ENCODE measurements around the gene P4HA2.

The P4HA2 gene

DNA sequence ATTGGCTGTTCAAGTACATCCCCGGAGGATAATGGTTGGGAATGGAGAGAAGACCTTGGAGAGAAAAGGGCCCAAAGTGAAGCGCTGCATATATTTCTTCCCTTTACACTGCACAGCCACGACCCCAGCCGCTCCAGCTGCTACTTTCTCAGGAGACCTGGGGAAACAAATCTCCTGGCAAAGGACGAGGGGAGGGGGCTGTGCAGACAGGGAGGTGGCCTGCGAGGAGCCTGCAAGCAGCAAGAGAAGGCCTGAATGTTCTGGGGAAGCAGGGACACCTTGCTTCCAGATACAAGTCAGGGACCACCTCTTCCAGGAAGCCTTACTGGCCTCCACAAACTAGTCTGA is 29.1 kb upstream of the P4HA2 start:
- Histone ChIP-seq H3K4me1 (ENCODE audit: control insufficient read depth, insufficient read depth, low read length, unreplicated experiment) (peaks cover 31% of the 10 kb centered on the region), H3K27ac (ENCODE audit: low read depth, low read length) (no peak overlapping the region), H3K27me3 (ENCODE audit: insufficient read depth, low read length) (no peaks in the 10 kb centered on the region), H3K36me3 (ENCODE audit: insufficient read depth, low read length) (no peaks in the 10 kb centered on the region), H2AFZ (ENCODE audit: low read length, unreplicated experiment) (peak overlapping the region; percentile 93), H3K79me2 (ENCODE audit: control insufficient read depth, insufficient read depth, low read length, unreplicated experiment) (peaks cover 43% of the 10 kb centered on the region), H3K4me3 (ENCODE audit: low read depth, low read length) (peak overlapping the region; percentile 83)

DNA sequence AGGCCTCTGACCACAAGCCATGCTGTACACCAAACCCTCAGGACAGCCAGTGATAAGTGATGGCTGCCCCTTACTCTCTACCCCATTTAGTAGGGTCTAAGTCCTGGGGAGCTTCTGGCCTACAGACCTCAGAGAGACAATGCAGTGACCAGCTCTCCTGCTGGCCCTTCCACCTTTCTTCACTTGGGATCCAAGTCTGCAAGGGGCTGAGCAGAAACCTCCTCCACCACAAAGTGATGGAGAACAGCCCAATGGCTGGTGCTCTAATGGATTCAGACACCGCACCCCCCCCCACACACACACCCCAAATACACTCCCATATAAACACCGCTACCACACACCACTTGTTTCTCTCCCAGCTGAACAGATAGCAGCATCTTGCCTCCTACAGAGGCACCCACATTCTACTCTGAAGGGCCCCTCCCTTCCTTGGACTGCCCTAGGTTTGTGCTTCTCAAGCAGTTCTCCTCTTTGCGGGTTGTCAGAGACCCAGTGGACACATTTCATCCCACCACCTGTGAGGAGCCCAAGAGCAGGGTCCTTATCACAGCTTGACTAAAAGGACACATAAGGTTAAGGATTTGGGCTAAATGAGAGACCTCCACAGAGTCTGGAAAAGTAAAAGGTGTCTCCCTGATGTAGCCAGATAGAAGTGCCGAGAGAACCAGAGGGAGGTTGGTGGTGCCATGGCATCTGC is 28.6 kb upstream of the P4HA2 start:
- Histone ChIP-seq H3K27me3 (ENCODE audit: insufficient read depth, low read length) (no peaks in the 10 kb centered on the region), H3K79me2 (ENCODE audit: control insufficient read depth, insufficient read depth, low read length, unreplicated experiment) (peaks cover 37% of the 10 kb centered on the region), H2AFZ (ENCODE audit: low read length, unreplicated experiment) (no peak overlapping the region), H3K27ac (ENCODE audit: low read depth, low read length) (no peak overlapping the region), H3K36me3 (ENCODE audit: insufficient read depth, low read length) (no peaks in the 10 kb centered on the region), H3K4me3 (ENCODE audit: low read depth, low read length) (no peak overlapping the region), H3K4me1 (ENCODE audit: control insufficient read depth, insufficient read depth, low read length, unreplicated experiment) (peaks cover 26% of the 10 kb centered on the region)

DNA sequence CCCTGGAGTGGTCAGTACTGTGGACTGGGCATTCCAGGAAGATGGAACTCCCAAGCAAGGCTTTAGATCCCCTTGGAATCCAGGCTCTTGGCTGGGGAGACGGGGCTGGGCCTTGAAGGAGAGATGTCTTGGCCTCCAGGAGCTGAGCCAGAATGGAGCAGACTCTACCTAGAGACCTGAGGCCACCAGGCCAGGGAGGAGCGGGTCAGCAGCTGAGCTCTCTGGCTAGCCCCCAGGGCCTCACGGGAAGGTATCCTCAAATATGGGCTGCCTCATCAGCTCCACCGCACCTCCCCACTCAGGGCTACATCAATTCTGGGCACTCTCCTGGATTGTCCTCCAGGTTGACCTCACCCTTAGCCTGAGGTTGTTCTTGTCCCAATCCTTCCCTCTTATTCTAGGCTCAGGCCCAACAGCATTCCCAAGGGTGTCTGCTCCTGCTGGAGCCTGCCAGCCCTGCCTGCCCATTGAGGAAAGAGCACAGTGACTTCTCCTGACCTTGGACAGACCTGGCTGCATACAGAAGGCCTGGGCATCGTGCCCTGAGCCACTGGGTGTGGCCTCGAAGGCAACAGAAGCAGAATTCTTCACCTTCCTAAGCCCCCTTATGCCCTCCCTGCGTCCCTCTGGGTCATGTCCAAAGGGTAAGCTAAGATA is 26.8 kb upstream of the P4HA2 start:
- Histone ChIP-seq H3K4me3 (ENCODE audit: low read depth, low read length) (no peak overlapping the region), H3K79me2 (ENCODE audit: control insufficient read depth, insufficient read depth, low read length, unreplicated experiment) (peaks cover 20% of the 10 kb centered on the region), H3K4me1 (ENCODE audit: control insufficient read depth, insufficient read depth, low read length, unreplicated experiment) (peaks cover 8% of the 10 kb centered on the region), H3K27ac (ENCODE audit: low read depth, low read length) (no peak overlapping the region), H3K27me3 (ENCODE audit: insufficient read depth, low read length) (no peaks in the 10 kb centered on the region), H3K36me3 (ENCODE audit: insufficient read depth, low read length) (no peaks in the 10 kb centered on the region), H2AFZ (ENCODE audit: low read length, unreplicated experiment) (no peak overlapping the region)

DNA sequence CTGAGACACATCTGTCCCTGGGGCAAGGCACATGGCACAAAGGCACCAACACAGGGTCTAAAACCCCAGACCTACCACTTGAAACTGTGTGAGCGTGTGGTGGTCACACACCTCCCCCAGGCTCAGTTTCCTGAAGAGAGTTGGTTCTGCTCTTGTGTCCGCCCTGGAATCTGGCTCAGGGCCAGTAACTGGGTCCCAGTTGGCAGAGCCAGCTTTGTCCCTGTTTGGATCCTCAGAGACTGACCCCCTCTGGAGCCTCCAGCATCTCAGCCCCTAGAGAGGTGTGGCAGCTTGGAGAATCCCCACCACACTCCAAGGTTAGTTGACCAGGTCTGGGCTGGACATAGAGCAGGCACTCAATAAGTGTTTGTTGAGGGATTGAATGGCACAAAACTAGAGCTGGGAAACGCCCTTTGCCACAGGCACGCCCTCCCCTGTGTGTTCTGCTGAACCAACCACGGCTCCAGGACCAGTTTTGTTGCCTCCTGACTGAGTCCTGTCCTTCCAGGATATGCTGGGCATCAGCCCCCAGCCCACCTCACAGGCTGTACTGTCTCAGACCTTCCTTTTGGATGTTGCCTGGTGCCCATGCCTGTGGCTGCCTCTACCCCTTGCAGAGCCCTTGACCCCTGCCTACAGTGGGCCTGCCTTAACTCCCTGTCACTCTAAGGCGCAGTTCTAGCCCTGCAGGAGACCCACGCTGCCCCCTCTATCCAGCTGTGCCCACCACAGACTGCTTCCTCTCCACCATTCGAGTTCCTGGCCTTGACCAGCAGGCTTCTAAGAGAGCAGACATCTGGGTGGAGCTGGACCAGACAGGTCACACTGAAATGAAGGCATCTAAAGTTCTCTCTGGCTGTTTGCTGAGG is 26.0 kb upstream of the P4HA2 start:
- no peak overlapping the region for H3K4me3 ChIP-seq (ENCODE audit: low read depth, low read length)
- H2AFZ ChIP-seq (ENCODE audit: low read length, unreplicated experiment): no peak overlapping the region
- H3K79me2 ChIP-seq (ENCODE audit: control insufficient read depth, insufficient read depth, low read length, unreplicated experiment): peaks cover 16% of the 10 kb centered on the region
- H3K4me1 ChIP-seq (ENCODE audit: control insufficient read depth, insufficient read depth, low read length, unreplicated experiment): peaks cover 6% of the 10 kb centered on the region
- H3K36me3 ChIP-seq (ENCODE audit: insufficient read depth, low read length): no peaks in the 10 kb centered on the region
- H3K27me3 ChIP-seq (ENCODE audit: insufficient read depth, low read length): no peaks in the 10 kb centered on the region
- no peak overlapping the region for H3K27ac ChIP-seq (ENCODE audit: low read depth, low read length)

DNA sequence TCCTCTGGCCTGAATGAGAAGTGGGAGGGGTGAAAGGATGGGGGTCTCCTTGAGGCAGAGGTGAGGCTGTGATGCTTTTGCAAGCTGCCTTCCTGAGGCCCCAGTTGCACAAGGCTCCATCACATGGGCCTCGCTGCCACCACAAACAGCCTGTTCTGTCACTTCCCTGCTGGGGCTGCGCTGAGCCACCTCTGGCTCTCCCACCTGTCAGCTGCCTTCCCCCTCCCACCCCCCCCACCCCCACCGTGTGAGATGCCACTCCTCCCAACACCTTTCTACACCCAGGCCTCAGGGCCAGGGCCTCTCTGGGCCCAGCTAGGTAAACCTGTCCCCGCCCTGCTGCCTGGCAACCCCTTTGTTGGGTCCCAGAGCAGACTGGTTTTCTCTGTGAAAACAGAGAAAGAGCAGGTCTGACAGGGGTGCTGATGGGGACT is 25.4 kb upstream of the P4HA2 start:
- H2AFZ ChIP-seq (ENCODE audit: low read length, unreplicated experiment): no peak overlapping the region
- H3K36me3 ChIP-seq (ENCODE audit: insufficient read depth, low read length): no peaks in the 10 kb centered on the region
- no peak overlapping the region for H3K4me3 ChIP-seq (ENCODE audit: low read depth, low read length)
- peaks cover 6% of the 10 kb centered on the region for H3K4me1 ChIP-seq (ENCODE audit: control insufficient read depth, insufficient read depth, low read length, unreplicated experiment)
- no peak overlapping the region for H3K27ac ChIP-seq (ENCODE audit: low read depth, low read length)
- H3K79me2 ChIP-seq (ENCODE audit: control insufficient read depth, insufficient read depth, low read length, unreplicated experiment): peaks cover 9% of the 10 kb centered on the region
- H3K27me3 ChIP-seq (ENCODE audit: insufficient read depth, low read length): no peaks in the 10 kb centered on the region

DNA sequence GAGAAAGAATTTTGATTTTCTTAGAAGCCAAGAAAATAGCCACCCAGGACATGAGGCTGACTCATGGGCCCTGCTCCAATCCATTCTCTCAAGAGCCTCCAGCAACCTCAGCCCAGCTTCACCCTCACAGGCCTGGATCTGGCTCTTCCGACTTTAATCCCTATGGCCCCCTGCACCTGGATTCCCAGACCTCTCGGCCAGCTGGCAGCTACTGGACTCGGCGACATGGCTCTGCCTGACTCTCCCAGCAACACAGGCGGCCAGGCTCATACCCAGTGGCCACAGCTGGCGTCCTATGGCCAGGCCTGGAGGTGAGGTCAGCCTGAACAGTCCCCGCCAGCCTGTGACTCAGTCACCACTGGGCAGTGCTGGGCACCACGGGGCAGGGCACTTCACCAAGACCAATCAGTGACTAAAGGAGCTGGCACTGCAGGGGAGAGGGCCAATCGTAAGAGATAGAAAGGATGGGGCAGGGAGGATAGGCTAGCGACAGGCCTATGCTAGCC is 23.6 kb upstream of the P4HA2 start:
- no peaks in the 10 kb centered on the region for H3K79me2 ChIP-seq (ENCODE audit: control insufficient read depth, insufficient read depth, low read length, unreplicated experiment)
- peaks cover 6% of the 10 kb centered on the region for H3K4me1 ChIP-seq (ENCODE audit: control insufficient read depth, insufficient read depth, low read length, unreplicated experiment)
- H2AFZ ChIP-seq (ENCODE audit: low read length, unreplicated experiment): no peak overlapping the region
- H3K36me3 ChIP-seq (ENCODE audit: insufficient read depth, low read length): no peaks in the 10 kb centered on the region
- H3K27ac ChIP-seq (ENCODE audit: low read depth, low read length): no peak overlapping the region
- no peak overlapping the region for H3K4me3 ChIP-seq (ENCODE audit: low read depth, low read length)
- no peaks in the 10 kb centered on the region for H3K27me3 ChIP-seq (ENCODE audit: insufficient read depth, low read length)

DNA sequence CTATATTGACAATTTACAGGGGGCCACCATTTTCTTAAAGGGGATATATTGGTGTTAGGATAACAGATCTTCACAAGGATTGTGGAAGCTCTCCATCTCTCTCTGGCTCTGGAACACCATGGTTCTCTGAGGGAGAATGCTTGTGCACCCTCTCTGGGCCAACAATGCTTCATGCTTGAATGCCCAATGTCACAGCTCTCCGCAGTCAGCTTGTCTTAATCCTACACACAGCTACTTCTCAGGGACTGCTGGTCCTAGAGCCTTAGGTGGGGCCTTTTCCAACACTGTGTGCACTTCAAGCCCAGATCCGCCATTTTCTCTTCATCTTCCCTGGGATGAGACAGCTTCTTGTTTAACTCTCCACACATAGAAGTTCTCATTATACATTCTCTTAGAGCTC is 22.9 kb upstream of the P4HA2 start:
- Histone ChIP-seq H3K36me3 (ENCODE audit: insufficient read depth, low read length) (no peaks in the 10 kb centered on the region), H3K79me2 (ENCODE audit: control insufficient read depth, insufficient read depth, low read length, unreplicated experiment) (no peaks in the 10 kb centered on the region), H3K27ac (ENCODE audit: low read depth, low read length) (no peak overlapping the region), H2AFZ (ENCODE audit: low read length, unreplicated experiment) (no peak overlapping the region), H3K4me1 (ENCODE audit: control insufficient read depth, insufficient read depth, low read length, unreplicated experiment) (peaks cover 6% of the 10 kb centered on the region), H3K27me3 (ENCODE audit: insufficient read depth, low read length) (no peaks in the 10 kb centered on the region), H3K4me3 (ENCODE audit: low read depth, low read length) (no peak overlapping the region)

DNA sequence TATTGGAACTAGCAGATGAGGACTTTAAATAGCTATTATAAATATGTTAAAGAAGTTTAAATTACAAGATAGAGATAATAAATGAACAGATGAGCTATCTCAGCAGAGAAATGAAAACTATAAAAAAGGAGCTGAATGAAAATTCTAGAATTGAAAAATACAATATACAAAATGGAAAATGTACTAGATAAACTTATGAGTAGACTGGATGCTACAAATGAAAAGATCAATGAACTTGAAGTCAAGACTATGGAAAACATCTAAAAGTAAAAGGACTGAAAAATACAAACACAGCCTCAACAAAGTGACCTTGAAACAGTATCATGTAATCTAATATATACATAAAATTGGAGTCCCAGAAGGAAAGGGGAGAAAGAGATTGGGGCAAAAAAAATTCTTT is 19.2 kb upstream of the P4HA2 start:
- Histone ChIP-seq H3K79me2 (ENCODE audit: control insufficient read depth, insufficient read depth, low read length, unreplicated experiment) (no peaks in the 10 kb centered on the region), H3K27me3 (ENCODE audit: insufficient read depth, low read length) (no peaks in the 10 kb centered on the region), H3K4me3 (ENCODE audit: low read depth, low read length) (no peak overlapping the region), H3K36me3 (ENCODE audit: insufficient read depth, low read length) (no peaks in the 10 kb centered on the region), H3K4me1 (ENCODE audit: control insufficient read depth, insufficient read depth, low read length, unreplicated experiment) (no peaks in the 10 kb centered on the region), H3K27ac (ENCODE audit: low read depth, low read length) (no peak overlapping the region), H2AFZ (ENCODE audit: low read length, unreplicated experiment) (no peak overlapping the region)

DNA sequence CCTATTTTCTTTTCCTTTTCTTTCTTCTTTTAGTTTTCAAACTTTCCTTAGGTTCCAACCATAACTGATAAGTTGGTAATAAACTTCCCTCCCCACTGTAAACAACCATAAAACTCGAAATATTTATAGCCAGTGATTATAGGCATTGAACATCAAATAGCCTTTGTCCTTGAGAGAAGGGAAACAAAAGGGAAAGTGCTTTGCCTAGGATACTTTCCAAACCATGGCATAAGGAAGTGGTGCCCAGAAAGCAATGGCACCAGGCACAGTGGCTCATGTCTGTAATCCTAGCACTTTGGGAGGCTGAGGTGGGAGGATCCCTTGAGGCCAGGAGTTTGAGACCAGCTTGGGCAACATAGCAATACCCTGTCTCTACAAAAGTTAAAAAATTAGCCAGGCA is 17.9 kb upstream of the P4HA2 start:
- no peak overlapping the region for H3K27ac ChIP-seq (ENCODE audit: low read depth, low read length)
- H3K4me1 ChIP-seq (ENCODE audit: control insufficient read depth, insufficient read depth, low read length, unreplicated experiment): no peaks in the 10 kb centered on the region
- H3K4me3 ChIP-seq (ENCODE audit: low read depth, low read length): no peak overlapping the region
- no peaks in the 10 kb centered on the region for H3K36me3 ChIP-seq (ENCODE audit: insufficient read depth, low read length)
- H3K27me3 ChIP-seq (ENCODE audit: insufficient read depth, low read length): no peaks in the 10 kb centered on the region
- H3K79me2 ChIP-seq (ENCODE audit: control insufficient read depth, insufficient read depth, low read length, unreplicated experiment): no peaks in the 10 kb centered on the region
- H2AFZ ChIP-seq (ENCODE audit: low read length, unreplicated experiment): no peak overlapping the region

DNA sequence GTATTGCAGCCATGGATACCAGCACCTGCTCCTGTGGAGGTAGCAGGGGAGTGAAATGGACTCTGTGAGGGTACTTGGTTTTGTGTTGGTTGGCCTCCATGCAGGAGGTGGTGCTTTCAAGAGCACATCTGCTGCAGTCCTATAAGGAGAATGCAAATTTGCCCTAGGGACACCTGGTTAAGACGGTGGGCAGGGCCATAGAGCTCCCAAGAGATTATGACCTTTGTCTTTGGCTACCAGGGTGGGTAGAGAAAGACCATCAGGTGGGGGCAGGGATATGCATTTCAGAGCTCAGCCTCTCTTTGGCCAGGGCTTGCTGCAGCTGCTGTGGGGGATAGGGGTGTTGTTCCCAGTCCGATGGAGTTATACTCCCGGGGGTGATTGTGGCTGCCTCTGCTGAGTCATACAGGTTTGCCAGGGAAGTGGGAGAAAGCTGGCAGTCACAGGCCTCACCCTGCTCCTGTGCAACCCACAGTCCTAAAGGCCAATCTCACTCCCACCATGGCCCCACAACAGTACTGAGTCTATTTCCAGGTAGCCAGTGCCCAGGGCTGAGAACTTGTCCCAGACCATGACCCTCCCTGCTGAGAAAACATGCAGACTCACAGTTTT is 15.8 kb upstream of the P4HA2 start:
- Histone ChIP-seq H3K4me1 (ENCODE audit: control insufficient read depth, insufficient read depth, low read length, unreplicated experiment) (no peaks in the 10 kb centered on the region), H2AFZ (ENCODE audit: low read length, unreplicated experiment) (no peak overlapping the region), H3K27ac (ENCODE audit: low read depth, low read length) (no peak overlapping the region), H3K36me3 (ENCODE audit: insufficient read depth, low read length) (no peaks in the 10 kb centered on the region), H3K27me3 (ENCODE audit: insufficient read depth, low read length) (no peaks in the 10 kb centered on the region), H3K4me3 (ENCODE audit: low read depth, low read length) (no peak overlapping the region), H3K79me2 (ENCODE audit: control insufficient read depth, insufficient read depth, low read length, unreplicated experiment) (no peaks in the 10 kb centered on the region)

All from ACC112 (cell line).